H1 (cell line): Measurements from ENCODE around the gene IL1A. TPM values are rescaled to one million over a fixed set of nuclear protein-coding genes. Genes with fewer than 3 reads are reported as not detected.

Experiments
- CTCF ChIA-PET: fragments of 300-600 bp; sonication (Branson Sonifier 250); formaldehyde crosslinking; loops from one replicate; lab custom pipeline; 2021; ENCODE audit not compliant: partially characterized antibody; lab: Charles Lee
- POLR2A ChIA-PET: fragments of 300-600 bp; sonication (Branson Sonifier 250); formaldehyde crosslinking; loops from one replicate; lab custom pipeline; 2021; ENCODE audit warnings: inconsistent platforms; ENCODE audit not compliant: partially characterized antibody; lab: Charles Lee
- DNase-seq, 2 experiments: peaks; one replicate each; pipeline versions ENCODE4 v3.0.0 to v3.0.0-alpha.2; 2010 to 2022; ENCODE audit warnings: low spot score in 2 of 2, low read depth in 1 of 2, mixed read lengths in 1 of 2
- FAIRE-seq: peaks from 2 replicates; lab custom pipeline; 2011; peaks lifted over from hg19 to GRCh38; lab: Jason Lieb, UNC
- H2AFZ ChIP-seq: 2 replicates; pipeline ENCODE4 v1.8.1; 2012; ENCODE audit warnings: low read length, inconsistent platforms
- H2AK5ac ChIP-seq: 2 replicates; pipeline ENCODE4 v1.6.1; 2013; ENCODE audit warnings: low read depth, low read length
- H2BK120ac ChIP-seq: replicated peaks from 2 replicates; pipeline ENCODE3; 2013; ENCODE audit warnings: low read depth, low read length, inconsistent platforms
- H2BK12ac ChIP-seq: 2 replicates; pipeline ENCODE4 v1.6.1; 2013; ENCODE audit warnings: low read depth, low read length
- H2BK15ac ChIP-seq: 2 replicates; pipeline ENCODE4 v1.6.1; 2013; ENCODE audit warnings: low read length
- H2BK20ac ChIP-seq: 2 replicates; pipeline ENCODE4 v1.6.1; 2013; ENCODE audit warnings: low read length
- H2BK5ac ChIP-seq: 2 replicates; pipeline ENCODE4 v1.6.1; 2013; ENCODE audit warnings: low read depth, low read length
- H3K14ac ChIP-seq: 2 replicates; pipeline ENCODE4 v1.6.1; 2013; ENCODE audit warnings: inconsistent platforms; ENCODE audit not compliant: insufficient read length
- H3K18ac ChIP-seq: 2 replicates; pipeline ENCODE4 v1.6.1; 2013; ENCODE audit warnings: low read length; ENCODE audit errors: extremely low read depth
- H3K23ac ChIP-seq: 2 replicates; pipeline ENCODE4 v1.6.1; 2013; ENCODE audit warnings: inconsistent platforms; ENCODE audit not compliant: insufficient read length
- H3K23me2 ChIP-seq: 2 replicates; pipeline ENCODE4 v1.6.1; 2013; ENCODE audit warnings: low read depth, low read length
- H3K27ac ChIP-seq: 2 replicates; pipeline ENCODE4 v1.6.1; 2011; ENCODE audit warnings: low read depth, low read length, inconsistent platforms
- H3K27me3 ChIP-seq, 4 experiments: replicated peaks in 1 of 4; 1 replicate in 1 of 4; 2 replicates in 3 of 4; pipeline versions ENCODE4 v1.6.1 to v1.8.1; 2011 to 2013; ENCODE audit warnings: low read length in 3 of 4, mild to moderate bottlenecking in 3 of 4, inconsistent platforms in 2 of 4, mixed read lengths in 2 of 4, moderate library complexity in 1 of 4; ENCODE audit not compliant: control insufficient read depth in 3 of 4, insufficient read depth in 3 of 4; ENCODE audit errors: extremely low read depth in 1 of 4
- H3K36me3 ChIP-seq, 4 experiments: 2 replicates each; pipeline versions ENCODE4 v1.6.1 to v1.8.1; 2011 to 2013; ENCODE audit warnings: mild to moderate bottlenecking in 4 of 4, low read length in 3 of 4, moderate library complexity in 2 of 4, control low read depth in 1 of 4, inconsistent platforms in 1 of 4; ENCODE audit not compliant: insufficient read depth in 4 of 4, control insufficient read depth in 2 of 4
- H3K4ac ChIP-seq: replicated peaks from 2 replicates; pipeline ENCODE3; 2013; ENCODE audit warnings: low read length, low read depth, mixed read lengths, inconsistent platforms; ENCODE audit not compliant: insufficient read length
- H3K4me1 ChIP-seq, 4 experiments: replicated peaks in 1 of 4; 1 replicate in 1 of 4; 2 replicates in 3 of 4; pipeline versions ENCODE4 v1.6.1 to v1.8.1; 2011 to 2013; ENCODE audit warnings: low read length in 3 of 4, inconsistent platforms in 2 of 4, mixed read lengths in 1 of 4; ENCODE audit not compliant: insufficient read depth in 4 of 4, control insufficient read depth in 3 of 4
- H3K4me2 ChIP-seq, 2 experiments: 2 replicates each; pipeline versions ENCODE4 v1.6.1 to v1.8.1; 2011 to 2013; ENCODE audit warnings: low read depth in 2 of 2, low read length in 2 of 2, control low read depth in 1 of 2, inconsistent platforms in 1 of 2, mild to moderate bottlenecking in 1 of 2; ENCODE audit not compliant: insufficient read depth in 1 of 2
- H3K4me3 ChIP-seq, 4 experiments: fragments of 200-600, 300-600 bp in 1 of 4; sonication (generic), shearing (Covaris generic), sonication (Bioruptor Twin) in 1 of 4; 2 replicates each; pipeline versions ENCODE4 v1.5.1 to v1.8.1; 2011 to 2016; ENCODE audit warnings: low read length in 4 of 4, low read depth in 3 of 4, control low read depth in 2 of 4, inconsistent platforms in 2 of 4, mild to moderate bottlenecking in 2 of 4, mixed read lengths in 1 of 4, moderate library complexity in 1 of 4; ENCODE audit not compliant: insufficient read depth in 2 of 4; ENCODE audit errors: extremely low read depth in 1 of 4
- H3K56ac ChIP-seq: replicated peaks from 2 replicates; pipeline ENCODE3; 2013; ENCODE audit warnings: low read depth, mild to moderate bottlenecking, mixed read lengths, low read length, inconsistent platforms; ENCODE audit not compliant: insufficient read length
- H3K79me1 ChIP-seq: 2 replicates; pipeline ENCODE4 v1.6.1; 2013; ENCODE audit warnings: low read depth, low read length, control low read depth
- H3K79me2 ChIP-seq, 2 experiments: 2 replicates each; pipeline versions ENCODE4 v1.6.1 to v1.8.1; 2012 to 2013; ENCODE audit warnings: low read length in 2 of 2, mild to moderate bottlenecking in 2 of 2, inconsistent platforms in 1 of 2; ENCODE audit not compliant: insufficient read depth in 2 of 2, control insufficient read depth in 1 of 2
- H3K9ac ChIP-seq, 4 experiments: replicated peaks in 1 of 4; 1 replicate in 1 of 4; 2 replicates in 3 of 4; pipeline versions ENCODE4 v1.6.1 to v1.8.1; 2011 to 2013; ENCODE audit warnings: low read depth in 3 of 4, low read length in 3 of 4, control low read depth in 2 of 4, mild to moderate bottlenecking in 2 of 4, moderate library complexity in 2 of 4, inconsistent platforms in 1 of 4; ENCODE audit errors: extremely low read depth in 1 of 4
- H3K9me3 ChIP-seq, 2 experiments: 2 replicates each; pipeline versions ENCODE4 v1.6.1 to v1.8.1; 2012 to 2013; ENCODE audit warnings: mild to moderate bottlenecking in 2 of 2, moderate library complexity in 2 of 2, control low read depth in 1 of 2, inconsistent platforms in 1 of 2, low read depth in 1 of 2, low read length in 1 of 2, mixed read lengths in 1 of 2; ENCODE audit not compliant: insufficient read depth in 2 of 2
- H4K20me1 ChIP-seq, 2 experiments: replicated peaks in 1 of 2; 2 replicates each; pipeline versions ENCODE3 to v1.8.1; 2011 to 2013; ENCODE audit warnings: inconsistent platforms in 2 of 2, low read length in 2 of 2, mild to moderate bottlenecking in 1 of 2; ENCODE audit not compliant: insufficient read depth in 2 of 2, control insufficient read depth in 1 of 2
- H4K5ac ChIP-seq: 2 replicates; pipeline ENCODE4 v1.6.1; 2013; ENCODE audit warnings: low read length, low read depth, mixed read lengths, inconsistent platforms; ENCODE audit not compliant: insufficient read length
- H4K8ac ChIP-seq: 2 replicates; pipeline ENCODE4 v1.8.0; 2013; ENCODE audit warnings: mild to moderate bottlenecking, moderate library complexity, low read length, inconsistent platforms; ENCODE audit not compliant: insufficient read depth; ENCODE audit errors: extremely low read depth
- H4K91ac ChIP-seq: replicated peaks from 2 replicates; pipeline ENCODE3; 2013; ENCODE audit warnings: low read length, mixed read lengths, inconsistent platforms; ENCODE audit not compliant: insufficient read length
- CEBPB ChIP-seq: IDR thresholded peaks from 2 replicates; pipeline ENCODE4 v1.6.1; 2012; ENCODE audit warnings: low read depth, low read length
- CHD2 ChIP-seq: IDR thresholded peaks from 2 replicates; pipeline ENCODE4 v1.6.1; 2012; ENCODE audit warnings: low read length, improper control_type of control experiment
- CREB1 ChIP-seq: IDR thresholded peaks from 2 replicates; pipeline ENCODE4 v1.6.1; 2012; ENCODE audit warnings: inconsistent platforms
- PHF8 ChIP-seq: fragments of 200-600 bp; sonication (generic); conservative IDR thresholded peaks from 2 replicates; pipeline ENCODE4 v1.7.1; 2012; ENCODE audit warnings: low read depth, mild to moderate bottlenecking, inconsistent platforms, low read length, moderate library complexity
- POU5F1 ChIP-seq: IDR thresholded peaks from 2 replicates; pipeline ENCODE4 v1.6.1; 2011; ENCODE audit warnings: low read depth, mild to moderate bottlenecking, low read length, moderate library complexity
- RBBP5 ChIP-seq: IDR thresholded peaks from 2 replicates; pipeline ENCODE4 v1.7.1; 2012; ENCODE audit warnings: low read depth, mild to moderate bottlenecking, inconsistent platforms, low read length, moderate library complexity, borderline replicate concordance
- RFX5 ChIP-seq: IDR thresholded peaks from 2 replicates; pipeline ENCODE4 v1.6.1; 2011; ENCODE audit warnings: low read depth, low read length, improper control_type of control experiment, borderline replicate concordance
- RNF2 ChIP-seq: fragments of 200-900, 300-1000 bp; sonication (generic); IDR thresholded peaks from 2 replicates; pipeline ENCODE4 v1.7.1; 2016; ENCODE audit warnings: borderline replicate concordance, low read depth, mild to moderate bottlenecking, antibody characterized with exemption, low read length; ENCODE audit not compliant: poor library complexity, severe bottlenecking; ENCODE audit errors: missing control alignments
- SIN3A ChIP-seq, 2 experiments: IDR thresholded peaks in 1 of 2; conservative IDR thresholded peaks in 1 of 2; 2 replicates each; pipeline ENCODE4 v1.6.1; 2011 to 2012; ENCODE audit warnings: low read length in 2 of 2, improper control_type of control experiment in 1 of 2, low read depth in 1 of 2, mild to moderate bottlenecking in 1 of 2
- ZNF274 ChIP-seq: IDR thresholded peaks from 2 replicates; pipeline ENCODE4 v1.7.0; 2012; ENCODE audit warnings: low read length, borderline replicate concordance; ENCODE audit errors: extremely low read depth
- WGBS, 2 experiments: shearing (Covaris generic) in 1 of 2; methylation state at CpG; one replicate each; pipeline versions ENCODE4 v1.1.6 to v1.1.7; 2013 to 2015; ENCODE audit warnings: low lambda C conversion rate in 2 of 2, mixed read lengths in 2 of 2, inconsistent platforms in 1 of 2, low coverage in 1 of 2, missing lambda C conversion rate in 1 of 2; ENCODE audit not compliant: insufficient replicate concordance in 2 of 2, insufficient coverage in 1 of 2, insufficient read length in 1 of 2; ENCODE audit errors: extremely low coverage in 1 of 2, missing lambda C conversion rate in 1 of 2; 5-methylcytosine and 5-hydroxymethylcytosine counted together
- polyA plus RNA-seq, 7 experiments: library from polyadenylated mRNA; depleted of rRNA in 3 of 7; stranded (reverse) in 5 of 7; unstranded in 2 of 7; fragments of >200 nt in 5 of 7; fragments of 200-250 nt in 2 of 7; gene quantifications; 1 replicate in 5 of 7; 2 replicates in 1 of 7; 4 replicates in 1 of 7; pipeline versions ENCODE4 v1.2.1 to v1.2.3, GENCODE V29; 2011 to 2013; ENCODE audit warnings: missing spikeins in 2 of 7, mixed read lengths in 2 of 7
- total RNA-seq: library from RNA; stranded (reverse); fragmentation: NEBNext Ultra II Directional; extraction: Animal tissue kit (Norgen Biotek cat#: 25700); gene quantifications from 2 replicates; pipeline ENCODE4 v1.2.1, GENCODE V29; 2021

The IL1A gene
- total and polyA plus RNA-seq, 2 of the 8 experiments (the other 6 are each of a cell fraction or from before 2014, with no cell fraction given), result 0.32 to 0.74 TPM

DNA sequence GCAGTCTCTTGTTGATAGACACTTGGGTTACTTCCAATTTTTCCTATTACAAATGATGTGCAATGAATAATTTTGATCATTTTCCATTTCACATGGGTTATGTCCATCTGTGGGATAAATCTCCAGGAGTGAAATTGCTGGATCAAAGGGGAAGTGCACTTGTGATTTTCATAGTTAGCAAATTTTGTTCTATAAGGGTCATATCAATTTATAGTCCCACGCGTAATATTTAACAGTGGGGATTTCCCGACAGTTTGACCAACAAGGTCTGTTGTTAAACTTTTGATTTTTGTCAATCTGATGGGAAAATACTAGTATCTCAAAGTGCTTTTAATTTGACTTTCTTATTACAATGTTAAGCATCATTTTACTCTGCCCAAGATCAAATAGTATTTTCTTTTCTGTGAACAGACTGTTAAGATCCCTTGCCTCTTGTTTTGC lies 44.0 kb upstream of the IL1A start:
- H3K18ac ChIP-seq, result no peak overlapping the region
- no peak overlapping the region for H2BK15ac ChIP-seq
- no peak overlapping the region for H3K27ac ChIP-seq
- no peaks in the 10 kb centered on the region for H3K79me1 ChIP-seq
- H4K20me1 ChIP-seq, result no peaks in the 10 kb centered on the region
- no peaks in the 10 kb centered on the region for H3K36me3 ChIP-seq
- H4K91ac ChIP-seq, result no peak overlapping the region
- H2BK5ac ChIP-seq, result no peak overlapping the region
- no peak overlapping the region for H2BK12ac ChIP-seq
- no peak overlapping the region for H2AFZ ChIP-seq
- no peak overlapping the region for H2AK5ac ChIP-seq
- DNase-seq (no peak), FAIRE-seq (no peak)
- POLR2A ChIA-PET, result no interaction called here
- H3K14ac ChIP-seq, result no peak overlapping the region
- H3K4me2 ChIP-seq, result no peak overlapping the region
- H2BK120ac ChIP-seq, result no peak overlapping the region
- no peaks in the 10 kb centered on the region for H3K23me2 ChIP-seq
- WGBS, 2 experiments, result 95% methylated on average over 3 of the region's 3 CpGs; no CpG with 5 or more reads in 1 of the 2 experiments
- no peak overlapping the region for H2BK20ac ChIP-seq
- H3K27me3 ChIP-seq, result peaks cover 0 to 2% (median 0%) of the 10 kb centered on the region in 4 experiments; a peak in 1 of 7 replicates
- no peak overlapping the region for H3K4me3 ChIP-seq
- CTCF ChIA-PET, result interaction anchor here (1.2 kb wide), 1 partner anchor 57 kb away, joined by 4 read pairs; no protein-coding TSS in a partner anchor
- H3K4ac ChIP-seq, result no peak overlapping the region
- H3K9ac ChIP-seq, result no peak overlapping the region
- H3K9me3 ChIP-seq, result 0 out of 4 replicates have a peak, but pooled peaks cover 0 to 4% of the 10 kb centered on the region in 2 experiments
- H3K4me1 ChIP-seq, result no peaks in the 10 kb centered on the region
- TF ChIP-seq PHF8, result no peak
- TF ChIP-seq SIN3A (conservative IDR thresholded peaks at IDR 0.05 in 1 of 2, IDR thresholded peaks at IDR 0.05 in 1 of 2; ENCODE audit: low read depth in 1 of 2, low read length in 2 of 2), result no peak
- no peak for TF ChIP-seq CEBPB
- TF ChIP-seq ZNF274, result no peak
- TF ChIP-seq POU5F1, result no peak
- no peak for TF ChIP-seq CREB1
- no peak for TF ChIP-seq RFX5
- no peak for TF ChIP-seq CHD2
- TF ChIP-seq RBBP5, result no peak
- no peak for TF ChIP-seq RNF2
- H4K8ac ChIP-seq, result no peak overlapping the region
- no peak overlapping the region for H4K5ac ChIP-seq
- no peaks in the 10 kb centered on the region for H3K79me2 ChIP-seq
- no peak overlapping the region for H3K56ac ChIP-seq
- no peak overlapping the region for H3K23ac ChIP-seq
